Liver (tissue), 9 donors: Measurements from ENCODE around the gene GREM1. TPM values are rescaled to one million over a fixed set of nuclear protein-coding genes. Genes with fewer than 3 reads are reported as not detected.
A peak's percentile ranks its signal among the peaks of the same experiment; 100 is the strongest.

ENCODE experiments used
- DNase-seq: peaks from one replicate; pipeline ENCODE4 v3.0.0-alpha.2; 2017; ENCODE audit warnings: low spot score
- H3K27ac ChIP-seq, 2 donors: one replicate each; pipeline ENCODE4 v1.7.0; 2013; ENCODE audit warnings: inconsistent platforms in 2 of 2, low read length in 2 of 2, control low read depth in 1 of 2, low read depth in 1 of 2, mild to moderate bottlenecking in 1 of 2
- H3K27me3 ChIP-seq, 4 donors: one replicate each; pipeline versions ENCODE4 v1.6.1 to v1.7.0; 2013; ENCODE audit warnings: low read length in 3 of 4, inconsistent platforms in 1 of 4, mild to moderate bottlenecking in 1 of 4, moderate library complexity in 1 of 4; ENCODE audit not compliant: control insufficient read depth in 4 of 4, insufficient read depth in 4 of 4
- H3K36me3 ChIP-seq, 4 donors: one replicate each; pipeline versions ENCODE4 v1.6.1 to v1.7.0; 2013; ENCODE audit warnings: low read length in 3 of 4, mild to moderate bottlenecking in 3 of 4, low read depth in 1 of 4, moderate library complexity in 1 of 4; ENCODE audit not compliant: control insufficient read depth in 4 of 4, insufficient read depth in 3 of 4
- H3K4me1 ChIP-seq, 4 donors: one replicate each; pipeline versions ENCODE4 v1.6.1 to v1.7.0; 2013; ENCODE audit warnings: low read length in 3 of 4, mild to moderate bottlenecking in 3 of 4, moderate library complexity in 1 of 4; ENCODE audit not compliant: control insufficient read depth in 4 of 4, insufficient read depth in 4 of 4
- H3K4me3 ChIP-seq, 3 donors: one replicate each; pipeline versions ENCODE4 v1.6.1 to v1.7.0; 2013; ENCODE audit warnings: low read length in 3 of 3, control low read depth in 1 of 3, low read depth in 1 of 3, mild to moderate bottlenecking in 1 of 3
- H3K9ac ChIP-seq, 2 donors: one replicate each; pipeline ENCODE4 v1.7.0; 2013; ENCODE audit warnings: low read length in 2 of 2, mild to moderate bottlenecking in 2 of 2, moderate library complexity in 2 of 2, control low read depth in 1 of 2, low read depth in 1 of 2
- H3K9me3 ChIP-seq, 4 donors: one replicate each; pipeline versions ENCODE4 v1.6.1 to v1.7.0; 2013; ENCODE audit warnings: low read length in 3 of 4; ENCODE audit not compliant: control insufficient read depth in 4 of 4
- EGR1 ChIP-seq, 2 donors: IDR thresholded peaks; 2 replicates each; pipeline ENCODE4 v1.6.1; 2016 to 2018; ENCODE audit warnings: antibody characterized with exemption in 2 of 2, low read depth in 2 of 2
- FOXA1 ChIP-seq: IDR thresholded peaks from 2 replicates; pipeline ENCODE4 v1.6.1; 2016; ENCODE audit warnings: antibody characterized with exemption
- FOXA2 ChIP-seq: IDR thresholded peaks from 2 replicates; pipeline ENCODE4 v1.6.1; 2016; ENCODE audit warnings: antibody characterized with exemption
- HNF4A ChIP-seq, 2 donors: conservative IDR thresholded peaks; 2 replicates each; pipeline ENCODE4 v1.6.1; 2016; ENCODE audit warnings: antibody characterized with exemption in 2 of 2, mild to moderate bottlenecking in 2 of 2
- HNF4G ChIP-seq: IDR thresholded peaks from 2 replicates; pipeline ENCODE4 v1.6.1; 2016; ENCODE audit warnings: antibody characterized with exemption
- JUND ChIP-seq, 2 donors: IDR thresholded peaks; 2 replicates each; pipeline ENCODE4 v1.6.1; 2016; ENCODE audit warnings: antibody characterized with exemption in 2 of 2
- NR2F2 ChIP-seq: IDR thresholded peaks from 2 replicates; pipeline ENCODE4 v1.6.1; 2016; ENCODE audit warnings: antibody characterized with exemption
- RAD21 ChIP-seq, 2 donors: IDR thresholded peaks; 2 replicates each; pipeline ENCODE4 v1.6.1; 2016; ENCODE audit warnings: antibody characterized with exemption in 2 of 2, mild to moderate bottlenecking in 2 of 2
- RXRA ChIP-seq, 2 donors: IDR thresholded peaks; 2 replicates each; pipeline ENCODE4 v1.6.1; 2017 to 2018; ENCODE audit warnings: antibody characterized with exemption in 2 of 2, mild to moderate bottlenecking in 1 of 2
- SP1 ChIP-seq: IDR thresholded peaks from 2 replicates; pipeline ENCODE4 v1.6.1; 2018; ENCODE audit warnings: antibody characterized with exemption, mild to moderate bottlenecking
- TAF1 ChIP-seq: conservative IDR thresholded peaks from 2 replicates; pipeline ENCODE4 v1.6.1; 2016; ENCODE audit warnings: antibody characterized with exemption, mild to moderate bottlenecking
- YY1 ChIP-seq: IDR thresholded peaks from 2 replicates; pipeline ENCODE4 v1.6.1; 2016; ENCODE audit warnings: antibody characterized with exemption, mild to moderate bottlenecking
- WGBS: extraction: QIAGEN DNeasy Blood & Tissue Kit; methylation state at CpG from one replicate; pipeline ENCODE4 v1.1.7; 2013; 5-methylcytosine and 5-hydroxymethylcytosine counted together
- polyA plus RNA-seq, 2 donors: library from polyadenylated mRNA; stranded (reverse) in 1 of 2; unstranded in 1 of 2; fragments of 200-250 nt in 1 of 2; fragments of >200 nt in 1 of 2; fragmentation: Nextera tagmentation in 1 of 2; extraction: Ambion mirVana in 1 of 2; gene quantifications; one replicate each; pipeline versions ENCODE4 v1.2.1 to v1.2.3, GENCODE V29; 2013 to 2015
- total RNA-seq, 2 donors: library from RNA; depleted of rRNA; stranded (reverse); fragments of >200 nt; gene quantifications; one replicate each; pipeline ENCODE4 v1.2.3, GENCODE V29; 2014
- TF ChIP-seq, protein P1 (sequence below): IDR thresholded peaks from 2 replicates; pipeline ENCODE4 v1.6.1; 2016; ENCODE audit warnings: antibody characterized with exemption
- TF ChIP-seq, protein P2 (sequence below): IDR thresholded peaks from 2 replicates; pipeline ENCODE4 v1.6.1; 2016; ENCODE audit warnings: antibody characterized with exemption
- TF ChIP-seq, protein P3 (sequence below): IDR thresholded peaks from 2 replicates; pipeline ENCODE4 v1.6.1; 2016; ENCODE audit warnings: antibody characterized with exemption
- TF ChIP-seq, protein P4 (sequence below): IDR thresholded peaks from 2 replicates; pipeline ENCODE4 v1.6.1; 2016; ENCODE audit warnings: antibody characterized with exemption, mild to moderate bottlenecking
- donor health status: healthy.
- donor health status: healthy.
- donor health status: healthy.
- donor health status: healthy.
- donor health status: healthy.

GREM1 gene
- total and polyA plus RNA-seq, 4 donors = under 0.01 to 1.6 (median 0.50) TPM

GRCh38 chr15:32729700-32730395, 12.0 kb downstream of the GREM1 start:
- Histone ChIP-seq H3K9ac (no peak overlapping the region), H3K36me3 (no peaks in the 10 kb centered on the region), H3K9me3 (no peaks in the 10 kb centered on the region), H3K4me3 (no peak overlapping the region), H3K27me3 (no peaks in the 10 kb centered on the region), H3K4me1 (peaks cover 0 to 26% (median 13%) of the 10 kb centered on the region in 4 donors), H3K27ac (no peak overlapping the region)
- DNase-seq = no peak
- WGBS = 91% methylated on average over 10 of the region's 10 CpGs
- TF ChIP-seq, protein P1, sequence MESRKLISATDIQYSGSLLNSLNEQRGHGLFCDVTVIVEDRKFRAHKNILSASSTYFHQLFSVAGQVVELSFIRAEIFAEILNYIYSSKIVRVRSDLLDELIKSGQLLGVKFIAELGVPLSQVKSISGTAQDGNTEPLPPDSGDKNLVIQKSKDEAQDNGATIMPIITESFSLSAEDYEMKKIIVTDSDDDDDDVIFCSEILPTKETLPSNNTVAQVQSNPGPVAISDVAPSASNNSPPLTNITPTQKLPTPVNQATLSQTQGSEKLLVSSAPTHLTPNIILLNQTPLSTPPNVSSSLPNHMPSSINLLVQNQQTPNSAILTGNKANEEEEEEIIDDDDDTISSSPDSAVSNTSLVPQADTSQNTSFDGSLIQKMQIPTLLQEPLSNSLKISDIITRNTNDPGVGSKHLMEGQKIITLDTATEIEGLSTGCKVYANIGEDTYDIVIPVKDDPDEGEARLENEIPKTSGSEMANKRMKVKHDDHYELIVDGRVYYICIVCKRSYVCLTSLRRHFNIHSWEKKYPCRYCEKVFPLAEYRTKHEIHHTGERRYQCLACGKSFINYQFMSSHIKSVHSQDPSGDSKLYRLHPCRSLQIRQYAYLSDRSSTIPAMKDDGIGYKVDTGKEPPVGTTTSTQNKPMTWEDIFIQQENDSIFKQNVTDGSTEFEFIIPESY = no peak
- TF ChIP-seq NR2F2 = no peak
- TF ChIP-seq YY1 = no peak
- no peak for TF ChIP-seq FOXA1
- TF ChIP-seq, protein P2, sequence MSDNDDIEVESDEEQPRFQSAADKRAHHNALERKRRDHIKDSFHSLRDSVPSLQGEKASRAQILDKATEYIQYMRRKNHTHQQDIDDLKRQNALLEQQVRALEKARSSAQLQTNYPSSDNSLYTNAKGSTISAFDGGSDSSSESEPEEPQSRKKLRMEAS = no peak
- TF ChIP-seq, protein P3, sequence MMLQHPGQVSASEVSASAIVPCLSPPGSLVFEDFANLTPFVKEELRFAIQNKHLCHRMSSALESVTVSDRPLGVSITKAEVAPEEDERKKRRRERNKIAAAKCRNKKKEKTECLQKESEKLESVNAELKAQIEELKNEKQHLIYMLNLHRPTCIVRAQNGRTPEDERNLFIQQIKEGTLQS = no peak

GRCh38 chr15:32730677-32731654, 13.2 kb downstream of the GREM1 start:
- no peaks in the 10 kb centered on the region for H3K9me3 ChIP-seq
- no peak overlapping the region for H3K9ac ChIP-seq
- H3K4me1 ChIP-seq = peaks cover 0 to 26% (median 13%) of the 10 kb centered on the region in 4 donors
- no peak overlapping the region for H3K4me3 ChIP-seq
- TF ChIP-seq RAD21 (IDR thresholded peaks at IDR 0.05) (no peak), FOXA2 (no peak), HNF4A (conservative IDR thresholded peaks at IDR 0.05) (peak in 1 of 2 donors; percentile 5), JUND (IDR thresholded peaks at IDR 0.05) (no peak)
- no peak overlapping the region for H3K27ac ChIP-seq
- peak; percentile 79 for DNase-seq
- H3K27me3 ChIP-seq = no peaks in the 10 kb centered on the region
- 57% methylated on average over 27 of the region's 27 CpGs for WGBS
- H3K36me3 ChIP-seq = no peaks in the 10 kb centered on the region

- peaks cover 0 to 3% (median 0%) of the 10 kb centered on the region in 4 donors for H3K9me3 ChIP-seq
- WGBS = 67% methylated on average over 6 of the region's 6 CpGs
- H3K4me3 ChIP-seq = no peak overlapping the region
- no peak overlapping the region for H3K9ac ChIP-seq
- peaks cover 0 to 26% (median 13%) of the 10 kb centered on the region in 4 donors for H3K4me1 ChIP-seq
- DNase-seq = no peak
- H3K27me3 ChIP-seq = no peaks in the 10 kb centered on the region
- no peaks in the 10 kb centered on the region for H3K36me3 ChIP-seq
- no peak overlapping the region for H3K27ac ChIP-seq
- peak; percentile 82 to 84 for TF ChIP-seq RXRA (IDR thresholded peaks at IDR 0.05)
- TF ChIP-seq JUND (IDR thresholded peaks at IDR 0.05) = peak in 1 of 2 donors; percentile 48
- peak; percentile 53 for TF ChIP-seq YY1
- peak; percentile 61 for TF ChIP-seq SP1
- peak; percentile 88 for TF ChIP-seq HNF4G
- TF ChIP-seq HNF4A (conservative IDR thresholded peaks at IDR 0.05) = peak; percentile 92 to 96
- TF ChIP-seq, protein P3 = no peak
- no peak for TF ChIP-seq EGR1 (IDR thresholded peaks at IDR 0.05; ENCODE audit: low read depth in 2 of 2)
- TF ChIP-seq, protein P2 = no peak
- peak; percentile 15 to 26 for TF ChIP-seq RAD21 (IDR thresholded peaks at IDR 0.05)
- TF ChIP-seq TAF1 = no peak
- no peak for TF ChIP-seq FOXA1
- TF ChIP-seq, protein P4, sequence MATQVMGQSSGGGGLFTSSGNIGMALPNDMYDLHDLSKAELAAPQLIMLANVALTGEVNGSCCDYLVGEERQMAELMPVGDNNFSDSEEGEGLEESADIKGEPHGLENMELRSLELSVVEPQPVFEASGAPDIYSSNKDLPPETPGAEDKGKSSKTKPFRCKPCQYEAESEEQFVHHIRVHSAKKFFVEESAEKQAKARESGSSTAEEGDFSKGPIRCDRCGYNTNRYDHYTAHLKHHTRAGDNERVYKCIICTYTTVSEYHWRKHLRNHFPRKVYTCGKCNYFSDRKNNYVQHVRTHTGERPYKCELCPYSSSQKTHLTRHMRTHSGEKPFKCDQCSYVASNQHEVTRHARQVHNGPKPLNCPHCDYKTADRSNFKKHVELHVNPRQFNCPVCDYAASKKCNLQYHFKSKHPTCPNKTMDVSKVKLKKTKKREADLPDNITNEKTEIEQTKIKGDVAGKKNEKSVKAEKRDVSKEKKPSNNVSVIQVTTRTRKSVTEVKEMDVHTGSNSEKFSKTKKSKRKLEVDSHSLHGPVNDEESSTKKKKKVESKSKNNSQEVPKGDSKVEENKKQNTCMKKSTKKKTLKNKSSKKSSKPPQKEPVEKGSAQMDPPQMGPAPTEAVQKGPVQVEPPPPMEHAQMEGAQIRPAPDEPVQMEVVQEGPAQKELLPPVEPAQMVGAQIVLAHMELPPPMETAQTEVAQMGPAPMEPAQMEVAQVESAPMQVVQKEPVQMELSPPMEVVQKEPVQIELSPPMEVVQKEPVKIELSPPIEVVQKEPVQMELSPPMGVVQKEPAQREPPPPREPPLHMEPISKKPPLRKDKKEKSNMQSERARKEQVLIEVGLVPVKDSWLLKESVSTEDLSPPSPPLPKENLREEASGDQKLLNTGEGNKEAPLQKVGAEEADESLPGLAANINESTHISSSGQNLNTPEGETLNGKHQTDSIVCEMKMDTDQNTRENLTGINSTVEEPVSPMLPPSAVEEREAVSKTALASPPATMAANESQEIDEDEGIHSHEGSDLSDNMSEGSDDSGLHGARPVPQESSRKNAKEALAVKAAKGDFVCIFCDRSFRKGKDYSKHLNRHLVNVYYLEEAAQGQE = no peak
These were observed 14.9 kb downstream of the GREM1 start for GRCh38 chr15:32732574-32733157.
